GM12878 (cell line): Measurements from ENCODE around the gene OSBPL10.

Source experiments
- BRCA1 ChIP-seq: IDR thresholded peaks from 2 replicates; pipeline ENCODE4 v1.6.1; 2011; ENCODE audit warnings: low read depth, low read length, improper control_type of control experiment
- CEBPB ChIP-seq, 2 experiments: fragments of 150-350 bp in 1 of 2; IDR thresholded peaks; 2 replicates each; pipeline ENCODE4 v1.6.1; 2012 to 2014; ENCODE audit warnings: low read depth in 2 of 2, low read length in 2 of 2, borderline replicate concordance in 1 of 2, inconsistent platforms in 1 of 2
- CHD2 ChIP-seq: IDR thresholded peaks from 2 replicates; pipeline ENCODE4 v1.6.1; 2011; ENCODE audit warnings: low read depth, low read length, improper control_type of control experiment, borderline replicate concordance
- CTCF ChIP-seq, 3 experiments: IDR thresholded peaks in 2 of 3; conservative IDR thresholded peaks in 1 of 3; 2 replicates each; pipeline ENCODE4 v1.5.1; 2011; ENCODE audit warnings: low read depth in 3 of 3, low read length in 3 of 3, mild to moderate bottlenecking in 3 of 3, control low read depth in 2 of 3, moderate library complexity in 2 of 3, inconsistent platforms in 1 of 3, mixed read lengths in 1 of 3; ENCODE audit not compliant: control insufficient read depth in 2 of 3, insufficient read depth in 1 of 3; ENCODE audit errors: extremely low read depth in 1 of 3
- EGR1 ChIP-seq, 2 experiments: IDR thresholded peaks; 1 replicate in 1 of 2; 2 replicates in 1 of 2; pipeline ENCODE4 v1.6.1; 2011 to 2012; ENCODE audit warnings: low read depth in 2 of 2, low read length in 2 of 2, borderline replicate concordance in 1 of 2, mild to moderate bottlenecking in 1 of 2, moderate library complexity in 1 of 2
- POLR2A ChIP-seq: IDR thresholded peaks from 2 replicates; pipeline ENCODE4 v1.6.1; 2011; ENCODE audit warnings: low read depth, mild to moderate bottlenecking, low read length
- RCOR1 ChIP-seq: conservative IDR thresholded peaks from 2 replicates; pipeline ENCODE4 v1.6.1; 2012; ENCODE audit warnings: low read depth, low read length, improper control_type of control experiment
- SPI1 ChIP-seq: IDR thresholded peaks from 2 replicates; pipeline ENCODE4 v1.6.1; 2011; ENCODE audit warnings: low read depth, mild to moderate bottlenecking, low read length, moderate library complexity, borderline replicate concordance; ENCODE audit not compliant: insufficient read depth
- USF2 ChIP-seq: IDR thresholded peaks from 2 replicates; pipeline ENCODE4 v1.6.1; 2011; ENCODE audit warnings: low read depth, low read length, improper control_type of control experiment, borderline replicate concordance
- ZSCAN29 ChIP-seq: fragments of 450-650 bp; IDR thresholded peaks from 2 replicates; pipeline ENCODE4 v1.6.1; 2017; ENCODE audit warnings: mild to moderate bottlenecking, moderate library complexity
- TF ChIP-seq, protein P1 (sequence below): IDR thresholded peaks from 2 replicates; pipeline ENCODE4 v1.6.1; 2012; ENCODE audit warnings: low read depth, low read length, improper control_type of control experiment
- TF ChIP-seq, protein P2 (sequence below): fragments of 450-650 bp; IDR thresholded peaks from 2 replicates; pipeline ENCODE4 v1.6.1; 2017; ENCODE audit warnings: mild to moderate bottlenecking, low read depth, inconsistent platforms; ENCODE audit not compliant: poor library complexity, severe bottlenecking

GRCh38 chr3:31676556-31676955 is 304.5 kb downstream of the OSBPL10 start:
- TF ChIP-seq, protein P1, sequence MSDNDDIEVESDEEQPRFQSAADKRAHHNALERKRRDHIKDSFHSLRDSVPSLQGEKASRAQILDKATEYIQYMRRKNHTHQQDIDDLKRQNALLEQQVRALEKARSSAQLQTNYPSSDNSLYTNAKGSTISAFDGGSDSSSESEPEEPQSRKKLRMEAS, result no peak
- TF ChIP-seq USF2, result no peak
- no peak for TF ChIP-seq EGR1 (IDR thresholded peaks at IDR 0.05; ENCODE audit: borderline replicate concordance in 1 of 2, low read depth in 2 of 2, low read length in 2 of 2)
- TF ChIP-seq SPI1, result no peak
- TF ChIP-seq BRCA1, result no peak
- no peak for TF ChIP-seq CEBPB (IDR thresholded peaks at IDR 0.05; ENCODE audit: borderline replicate concordance in 1 of 2, low read depth in 2 of 2, low read length in 2 of 2)
- TF ChIP-seq ZSCAN29, result no peak
- no peak for TF ChIP-seq RCOR1
- TF ChIP-seq CHD2, result no peak
- TF ChIP-seq, protein P2, sequence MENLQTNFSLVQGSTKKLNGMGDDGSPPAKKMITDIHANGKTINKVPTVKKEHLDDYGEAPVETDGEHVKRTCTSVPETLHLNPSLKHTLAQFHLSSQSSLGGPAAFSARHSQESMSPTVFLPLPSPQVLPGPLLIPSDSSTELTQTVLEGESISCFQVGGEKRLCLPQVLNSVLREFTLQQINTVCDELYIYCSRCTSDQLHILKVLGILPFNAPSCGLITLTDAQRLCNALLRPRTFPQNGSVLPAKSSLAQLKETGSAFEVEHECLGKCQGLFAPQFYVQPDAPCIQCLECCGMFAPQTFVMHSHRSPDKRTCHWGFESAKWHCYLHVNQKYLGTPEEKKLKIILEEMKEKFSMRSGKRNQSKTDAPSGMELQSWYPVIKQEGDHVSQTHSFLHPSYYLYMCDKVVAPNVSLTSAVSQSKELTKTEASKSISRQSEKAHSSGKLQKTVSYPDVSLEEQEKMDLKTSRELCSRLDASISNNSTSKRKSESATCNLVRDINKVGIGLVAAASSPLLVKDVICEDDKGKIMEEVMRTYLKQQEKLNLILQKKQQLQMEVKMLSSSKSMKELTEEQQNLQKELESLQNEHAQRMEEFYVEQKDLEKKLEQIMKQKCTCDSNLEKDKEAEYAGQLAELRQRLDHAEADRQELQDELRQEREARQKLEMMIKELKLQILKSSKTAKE, result no peak
- TF ChIP-seq CTCF (IDR thresholded peaks at IDR 0.05 in 2 of 3, conservative IDR thresholded peaks at IDR 0.05 in 1 of 3; ENCODE audit: control insufficient read depth in 2 of 3, extremely low read depth in 1 of 3, insufficient read depth in 1 of 3, low read depth in 3 of 3, low read length in 3 of 3), result no peak
- no peak for TF ChIP-seq POLR2A
